Spleen (tissue), 7 donors: ENCODE results near the gene C7.

Experiments used
- CTCF ChIP-seq, 11 experiments: fragments of 200-600 bp in 7 of 11; fragments of 450-650 bp in 4 of 11; sonication (generic) in 4 of 11; IDR thresholded peaks in 8 of 11; conservative IDR thresholded peaks in 3 of 11; 1 replicate in 7 of 11; 2 replicates in 4 of 11; pipeline versions ENCODE4 v1.4.0 to v1.8.0; 2016 to 2021; ENCODE audit warnings: antibody characterized with exemption in 11 of 11, inconsistent platforms in 4 of 11, mild to moderate bottlenecking in 1 of 11
- POLR2AphosphoS5 ChIP-seq, 3 donors: sonication (generic); formaldehyde crosslinking; IDR thresholded peaks; one replicate each; pipeline ENCODE4 v1.5.1; 2017; ENCODE audit warnings: antibody characterized with exemption in 3 of 3
- donor health status: DM: no; HTN: no; CAD: no; lungs with moderate emphysema.
- donor health status: DM: no; HTN: no; CAD: no.
- donor health status: DM: no; HTN: no; CAD: no.

GRCh38 chr5:40973364-40974004, 64.2 kb downstream of the C7 start:
- TF ChIP-seq POLR2AphosphoS5 (IDR thresholded peaks at IDR 0.05): no peak
- TF ChIP-seq CTCF (IDR thresholded peaks at IDR 0.05 in 8 of 11, conservative IDR thresholded peaks at IDR 0.05 in 3 of 11): no peak
